Hematopoietic multipotent progenitor cell treated with erythropoietin and hydrocortisone succinate and interleukin-3 and kit ligand, for 17 days (in vitro differentiated cells): Measurements from ENCODE around the gene TMEM164.
"Not testable (repeated sequence)": the region's sequence is repeated elsewhere in the genome, so short reads cannot be mapped to it uniquely, and the experiment has no call there.

ENCODE experiments used
- DNase-seq: peaks from one replicate; pipeline ENCODE4 v3.0.0-alpha.2; 2015; ENCODE audit warnings: low spot score

The TMEM164 gene

GRCh38 chrX:110132450-110133114 lies 129.7 kb downstream of the TMEM164 start:
- no peak for DNase-seq

- DNase-seq: no peak
Observed at GRCh38 chrX:110133735-110134370, 130.9 kb downstream of the TMEM164 start.

GRCh38 chrX:110135618-110136017 lies 132.7 kb downstream of the TMEM164 start:
- DNase-seq: no peak

- no peak for DNase-seq
Observed at GRCh38 chrX:110136136-110136535, 133.2 kb downstream of the TMEM164 start.

- DNase-seq: no peak
Observed at GRCh38 chrX:110138557-110138956, 135.6 kb downstream of the TMEM164 start.

GRCh38 chrX:110139172-110139571 lies 136.3 kb downstream of the TMEM164 start:
- DNase-seq: no peak

GRCh38 chrX:110142096-110142495 lies 139.2 kb downstream of the TMEM164 start:
- DNase-seq: no peak

GRCh38 chrX:110143454-110144210 lies 140.7 kb downstream of the TMEM164 start:
- DNase-seq: no peak

GRCh38 chrX:110145311-110145710 lies 142.4 kb downstream of the TMEM164 start:
- no peak for DNase-seq

GRCh38 chrX:110145854-110146253 lies 142.9 kb downstream of the TMEM164 start:
- peak; percentile 60 for DNase-seq

GRCh38 chrX:110146521-110146920 lies 143.6 kb downstream of the TMEM164 start:
- peak; percentile 79 for DNase-seq

- DNase-seq: no peak
Observed at GRCh38 chrX:110153244-110153643, 150.3 kb downstream of the TMEM164 start.

- DNase-seq: no peak
Observed at GRCh38 chrX:110153896-110154295, 151.0 kb downstream of the TMEM164 start.

- not testable (repeated sequence) for DNase-seq
Observed at GRCh38 chrX:110154328-110154727, 151.4 kb downstream of the TMEM164 start.

GRCh38 chrX:110155759-110156158 lies 152.8 kb downstream of the TMEM164 start:
- DNase-seq: no peak

- DNase-seq: peak; percentile 63
Observed at GRCh38 chrX:110156167-110156754, 153.3 kb downstream of the TMEM164 start.

GRCh38 chrX:110157444-110157843 lies 154.5 kb downstream of the TMEM164 start:
- no peak for DNase-seq

GRCh38 chrX:110159235-110159634 lies 156.3 kb downstream of the TMEM164 start:
- no peak for DNase-seq

GRCh38 chrX:110159865-110160264 lies 157.0 kb downstream of the TMEM164 start:
- peak; percentile 20 for DNase-seq

GRCh38 chrX:110161361-110161686 lies 158.4 kb downstream of the TMEM164 start:
- DNase-seq: no peak

- DNase-seq: no peak
Observed at GRCh38 chrX:110162131-110162530, 159.2 kb downstream of the TMEM164 start.

GRCh38 chrX:110162867-110163266 lies 160.0 kb downstream of the TMEM164 start:
- no peak for DNase-seq

GRCh38 chrX:110163488-110163887 lies 160.6 kb downstream of the TMEM164 start:
- no peak for DNase-seq
